Stimulated activated CD4-positive, alpha-beta T cell treated with anti-CD3 and anti-CD28 coated beads, Interleukin-12 subunit alpha, Interleukin-12 subunit beta, amount 100 ng/mL, for 4 hours (primary cell): Measurements from ENCODE around the gene PPP1R2.
A peak's percentile ranks its signal among the peaks of the same experiment; 100 is the strongest.
"Not testable (repeated sequence)": the region's sequence is repeated elsewhere in the genome, so short reads cannot be mapped to it uniquely, and the experiment has no call there.

Experiments used
- DNase-seq: peaks from one replicate; pipeline ENCODE4 v3.0.0-alpha.2; 2020

PPP1R2 gene

GRCh38 chr3:195542698-195543499, at the start of gene PPP1R2:
TSS of gene PPP1R2 (minus strand) at chr3:195543325. CDS start at chr3:195543025, 300 bp downstream.
- peak; percentile 94 for DNase-seq

- DNase-seq, result no peak
These were observed 48.7 kb upstream of the PPP1R2 start for GRCh38 chr3:195591852-195592251.

- no peak for DNase-seq
These were observed 48.1 kb upstream of the PPP1R2 start for GRCh38 chr3:195591220-195591619.

GRCh38 chr3:195590381-195590780, 47.3 kb upstream of the PPP1R2 start:
- DNase-seq, result not testable (repeated sequence)

- not testable (repeated sequence) for DNase-seq
These were observed 46.7 kb upstream of the PPP1R2 start for GRCh38 chr3:195589796-195590195.

GRCh38 chr3:195587824-195588223, 44.7 kb upstream of the PPP1R2 start:
- no peak for DNase-seq

GRCh38 chr3:195587406-195587805, 44.3 kb upstream of the PPP1R2 start:
- DNase-seq, result no peak

- DNase-seq, result no peak
These were observed 41.4 kb upstream of the PPP1R2 start for GRCh38 chr3:195584543-195584870.

- DNase-seq, result no peak
These were observed 40.9 kb upstream of the PPP1R2 start, which contains the start of gene APOD for GRCh38 chr3:195583831-195584542. TSS of gene APOD (minus strand) at chr3:195583940. CDS start at chr3:195579461, 4,479 bp downstream.

GRCh38 chr3:195582947-195583346, 39.8 kb upstream of the PPP1R2 start:
- no peak for DNase-seq

GRCh38 chr3:195580744-195581443, 37.8 kb upstream of the PPP1R2 start:
- no peak for DNase-seq

GRCh38 chr3:195579281-195579680, 36.2 kb upstream of the PPP1R2 start:
- DNase-seq, result no peak

- DNase-seq, result no peak
These were observed 35.4 kb upstream of the PPP1R2 start for GRCh38 chr3:195578565-195578964.

- no peak for DNase-seq
These were observed 34.6 kb upstream of the PPP1R2 start for GRCh38 chr3:195577645-195578177.

- no peak for DNase-seq
These were observed 31.6 kb upstream of the PPP1R2 start for GRCh38 chr3:195574497-195575304.

GRCh38 chr3:195573611-195574496, 30.7 kb upstream of the PPP1R2 start:
- DNase-seq, result no peak

- no peak for DNase-seq
These were observed 28.2 kb upstream of the PPP1R2 start for GRCh38 chr3:195571361-195571760.

- DNase-seq, result no peak
These were observed 27.8 kb upstream of the PPP1R2 start for GRCh38 chr3:195570912-195571311.

- no peak for DNase-seq
These were observed 27.2 kb upstream of the PPP1R2 start for GRCh38 chr3:195570344-195570743.

GRCh38 chr3:195568630-195569029, 25.5 kb upstream of the PPP1R2 start:
- no peak for DNase-seq

- no peak for DNase-seq
These were observed 23.7 kb upstream of the PPP1R2 start for GRCh38 chr3:195566797-195567196.
